Retina (tissue), 1 donor: ENCODE measurements around the gene LRRD1.
"Not testable (repeated sequence)": the region's sequence is repeated elsewhere in the genome, so short reads cannot be mapped to it uniquely, and the experiment has no call there.

Experiments
- DNase-seq: peaks from one replicate; pipeline ENCODE4 v3.0.0-alpha.2; 2016

The LRRD1 gene

DNA sequence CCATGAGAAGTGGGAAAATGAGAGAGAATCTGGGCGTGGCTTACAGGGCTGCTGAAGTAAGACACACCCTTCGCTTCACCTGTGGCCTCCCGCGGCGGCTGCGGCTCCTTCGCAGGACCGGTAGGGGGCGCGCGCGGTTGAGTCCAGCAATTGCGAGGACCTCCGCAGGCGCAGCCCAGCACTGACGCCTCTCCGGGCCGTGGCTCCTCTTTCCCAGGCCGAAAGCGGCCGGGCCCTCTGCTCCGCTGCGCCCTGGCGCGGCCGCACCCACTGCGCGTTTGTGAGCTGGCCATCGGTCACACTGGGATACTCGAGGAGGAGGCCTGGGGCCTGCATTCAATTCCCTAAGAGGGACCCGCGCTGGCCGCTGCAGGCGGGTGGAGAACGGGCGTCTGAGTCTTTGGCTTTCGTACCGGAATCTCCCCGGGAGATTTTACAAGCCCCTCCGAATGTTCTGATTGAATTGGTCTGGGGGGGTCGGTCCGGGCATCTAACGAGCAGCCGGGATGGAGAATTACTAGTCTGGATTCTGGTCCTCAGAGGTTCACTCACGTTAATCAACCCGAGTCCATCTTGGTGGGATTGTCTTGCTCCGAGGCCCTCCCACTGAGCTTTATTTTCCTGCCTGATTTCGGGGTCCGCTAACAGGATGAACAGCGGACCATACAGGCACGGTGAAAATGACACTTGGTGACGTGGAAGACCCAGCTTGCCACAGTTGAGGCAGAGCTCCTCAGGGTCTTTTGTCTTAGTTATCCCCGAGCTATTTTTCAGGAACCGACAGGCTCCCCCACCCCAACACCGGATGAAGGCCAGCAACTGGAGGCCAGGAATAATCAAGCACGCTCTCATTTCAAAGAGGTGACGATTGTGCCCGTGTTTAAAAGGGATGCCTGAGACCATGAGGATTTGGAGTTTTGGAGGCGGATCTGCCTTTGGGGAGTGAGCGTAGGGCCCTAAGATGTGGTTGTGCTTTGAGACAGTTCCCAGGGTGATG lies at the start of gene LRRD1:
Gene LRRD1, minus strand, starts transcription at position 215 of the 997 bp plus-strand sequence. CDS start 13,940 bp downstream, outside the sequence.
- peak; percentile 97 for DNase-seq

DNA sequence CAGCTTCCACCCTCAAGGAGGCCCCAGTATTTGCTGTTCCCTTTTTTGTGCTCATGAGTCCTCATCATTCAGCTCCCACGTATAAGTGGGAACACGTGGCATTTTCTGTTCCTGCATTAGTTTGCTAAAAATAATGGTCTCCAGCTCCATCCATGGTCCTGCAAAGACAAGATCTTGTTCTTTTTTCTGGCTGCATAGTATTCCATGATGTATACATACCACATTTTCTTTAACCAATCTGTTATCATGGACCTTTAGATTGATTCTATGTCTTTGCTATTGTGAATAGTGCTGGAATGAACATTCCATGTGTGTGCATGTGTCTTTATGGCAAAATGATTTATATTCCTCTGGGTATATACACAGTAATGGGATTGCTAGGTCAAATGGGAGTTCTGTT lies 49.8 kb upstream of the LRRD1 start:
- DNase-seq, result no peak

DNA sequence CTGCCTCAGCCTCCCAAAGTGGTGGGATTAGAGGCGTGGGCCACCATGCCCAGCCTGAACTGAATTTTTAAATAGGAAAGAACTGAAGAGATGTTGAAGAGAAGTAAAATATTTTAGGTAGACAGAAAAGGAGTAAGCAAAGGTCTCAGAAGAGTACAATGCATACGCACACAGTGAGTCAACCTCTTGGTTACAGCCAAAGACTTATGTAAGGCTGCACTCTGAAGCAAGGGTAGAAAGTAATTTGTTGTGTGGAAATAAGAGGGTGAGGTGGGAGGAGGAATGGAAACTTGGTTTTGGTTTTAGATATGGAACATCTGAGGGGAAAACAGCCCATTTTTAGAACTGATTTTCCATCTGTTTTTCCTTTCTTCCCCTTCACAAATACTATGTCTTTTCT lies 49.2 kb upstream of the LRRD1 start:
- DNase-seq, result no peak

DNA sequence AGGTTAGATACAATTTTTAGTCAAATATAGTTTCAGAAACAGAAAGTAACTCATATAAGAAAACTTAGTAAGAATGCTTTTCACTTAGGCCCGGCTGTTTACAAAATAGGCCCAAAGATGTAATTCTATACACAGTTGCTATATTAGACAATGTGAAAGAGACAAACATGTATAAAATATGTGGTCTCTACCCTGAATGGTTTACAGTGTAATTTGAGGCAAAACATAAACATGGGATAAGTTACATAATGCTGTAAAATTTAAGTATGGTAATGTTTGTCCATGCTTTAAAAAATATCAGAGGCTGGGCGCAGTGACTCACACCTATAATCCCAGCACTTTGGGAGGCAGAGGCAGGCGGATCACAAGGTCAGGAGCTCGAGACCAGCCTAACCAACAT lies 48.0 kb upstream of the LRRD1 start:
- no peak for DNase-seq

DNA sequence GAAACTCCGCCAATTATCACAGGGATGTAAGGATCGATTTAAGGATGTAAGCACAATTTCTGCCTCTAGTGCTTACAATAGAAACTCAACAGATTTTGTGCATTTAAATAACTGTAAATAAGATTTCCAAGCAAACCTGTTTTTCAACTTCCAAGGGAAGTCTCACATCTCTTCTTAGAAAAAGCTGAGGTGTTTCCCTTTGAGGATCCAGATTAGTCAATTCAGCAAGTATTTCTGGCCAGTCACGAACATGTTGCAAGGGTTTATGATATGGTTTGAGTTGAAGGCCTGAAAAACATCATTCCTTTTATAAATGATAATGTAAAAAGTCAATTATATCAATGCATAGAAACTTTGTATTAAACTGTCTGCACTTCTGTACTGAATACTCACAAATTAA lies 42.8 kb upstream of the LRRD1 start:
- DNase-seq, result no peak

DNA sequence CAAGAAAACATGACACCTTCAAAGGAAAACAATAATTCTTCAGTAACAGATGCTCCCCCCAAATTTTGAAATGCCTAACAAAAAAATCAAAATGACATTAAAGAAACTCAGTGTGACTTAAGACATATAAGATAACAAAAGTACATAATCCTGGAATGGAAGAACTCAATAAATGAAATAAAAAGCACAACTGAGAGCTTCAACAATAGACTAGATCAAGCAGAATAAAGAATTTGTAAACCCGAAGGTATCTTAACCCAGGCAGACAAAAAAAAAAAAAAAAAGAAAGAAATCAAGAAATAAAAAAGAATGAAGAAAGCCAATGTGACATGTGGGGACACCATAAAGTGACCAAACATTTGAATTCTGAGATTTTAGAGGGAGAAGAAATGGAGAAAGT lies 27.7 kb upstream of the LRRD1 start:
- no peak for DNase-seq

DNA sequence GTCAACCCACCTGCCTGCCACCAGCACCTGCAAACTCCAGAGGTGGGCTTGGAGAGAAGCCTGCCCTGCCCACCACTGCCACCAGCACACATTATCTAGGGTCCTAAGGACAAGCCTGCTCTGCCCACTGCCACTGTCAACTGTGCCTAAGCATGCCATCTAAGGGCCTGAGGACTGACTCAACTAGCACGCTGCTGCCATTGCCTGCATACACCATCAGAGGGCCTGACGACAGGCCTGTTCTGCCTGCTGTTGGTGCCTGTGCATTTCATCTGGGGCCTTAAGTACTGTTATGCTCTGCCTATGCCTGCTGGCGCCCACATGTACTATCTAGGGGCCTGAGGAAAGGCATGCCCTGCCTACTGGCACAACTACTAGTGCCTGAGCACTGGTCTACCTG lies 27.0 kb upstream of the LRRD1 start:
- no peak for DNase-seq

DNA sequence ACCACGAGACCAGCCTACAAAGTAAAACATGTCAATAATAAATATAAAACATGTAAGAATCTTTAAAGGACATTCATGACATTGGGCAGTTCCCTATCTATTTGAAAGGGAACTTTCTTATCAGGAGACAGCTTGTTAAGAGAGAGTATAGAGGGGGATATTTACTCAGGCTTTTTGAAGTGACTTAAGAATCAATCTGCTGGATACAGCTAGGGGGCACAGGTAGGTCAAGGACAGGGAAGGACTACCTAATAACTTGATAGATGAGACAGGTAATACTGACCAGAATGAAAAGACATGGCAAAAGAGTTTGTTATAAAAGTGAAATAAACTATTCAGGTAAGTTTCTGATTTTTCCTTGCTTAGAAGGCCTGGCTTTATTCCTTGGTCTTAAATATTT lies 21.8 kb upstream of the LRRD1 start:
- DNase-seq, result no peak

DNA sequence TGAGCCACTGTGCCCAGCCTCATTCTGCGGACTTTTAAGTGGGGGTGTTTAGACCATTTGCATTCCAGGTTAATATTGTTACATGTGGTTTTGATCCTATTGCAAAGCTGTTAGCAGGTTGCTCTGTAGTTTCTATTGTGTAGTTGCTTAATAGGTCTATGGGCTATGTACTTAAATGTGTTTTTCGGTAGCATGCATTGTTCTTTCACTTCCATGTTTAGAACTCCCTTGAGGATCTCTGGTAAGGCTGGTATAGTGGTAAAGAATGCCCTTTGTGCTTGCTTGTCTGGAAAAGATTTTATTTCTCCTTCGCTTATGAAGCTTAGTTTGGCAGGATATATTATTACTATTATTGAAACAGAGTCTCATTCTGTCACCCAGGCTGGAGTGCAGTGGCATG lies 13.4 kb upstream of the LRRD1 start:
- no peak for DNase-seq

DNA sequence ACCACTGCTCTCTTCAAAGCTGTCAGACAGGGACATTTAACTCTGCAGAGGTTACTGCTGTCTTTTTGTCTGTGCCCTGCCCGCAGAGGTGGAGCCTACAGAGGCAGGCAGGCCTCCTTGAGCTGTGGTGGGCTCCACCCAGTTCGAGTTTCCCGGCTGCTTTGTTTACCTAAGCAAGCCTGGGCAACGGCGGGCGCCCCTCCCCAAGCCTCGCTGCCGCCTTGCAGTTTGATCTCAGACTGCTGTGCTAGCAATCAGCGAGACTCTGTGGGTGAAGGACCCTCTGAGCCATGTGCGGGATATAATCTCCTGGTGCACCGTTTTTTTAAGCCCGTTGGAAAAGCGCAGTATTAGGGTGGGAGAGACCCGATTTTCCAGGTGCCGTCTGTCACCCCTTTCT lies 10.3 kb upstream of the LRRD1 start:
- not testable (repeated sequence) for DNase-seq

DNA sequence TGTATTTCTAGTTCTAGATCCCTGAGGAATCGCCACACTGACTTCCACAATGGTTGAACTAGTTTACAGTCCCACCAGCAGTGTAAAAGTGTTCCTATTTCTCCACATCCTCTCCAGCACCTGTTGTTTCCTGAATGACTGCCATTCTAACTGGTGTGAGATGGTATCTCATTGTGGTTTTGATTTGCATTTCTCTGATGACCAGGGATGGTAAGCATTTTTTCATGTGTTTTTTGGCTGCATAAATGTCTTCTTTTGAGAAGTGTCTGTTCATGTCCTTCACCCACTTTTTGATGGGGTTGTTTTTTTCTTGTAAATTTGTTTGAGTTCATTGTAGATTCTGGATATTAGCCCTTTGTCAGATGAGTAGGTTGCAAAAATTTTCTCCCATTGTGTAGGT lies 5.4 kb upstream of the LRRD1 start:
- DNase-seq, result not testable (repeated sequence)

DNA sequence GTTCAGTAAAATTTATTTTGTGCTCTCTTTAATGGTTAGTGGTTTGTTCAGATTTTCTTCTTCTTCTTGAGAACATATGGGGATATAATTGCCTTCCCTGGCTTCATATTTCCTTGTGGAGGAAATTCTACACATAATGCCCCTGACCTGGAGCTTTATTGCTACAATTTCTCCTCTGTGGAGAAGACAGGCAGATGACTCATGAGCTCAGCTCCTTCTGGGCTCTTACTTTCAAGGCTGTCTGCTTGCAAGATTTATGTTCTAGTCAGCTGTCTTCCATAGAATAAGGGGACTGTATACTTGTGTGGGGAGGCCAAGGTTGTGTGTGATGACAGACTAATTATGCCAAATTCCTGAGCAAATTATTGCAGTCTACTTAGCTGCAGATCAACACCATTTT lies 1.6 kb downstream of the LRRD1 start:
- no peak for DNase-seq

DNA sequence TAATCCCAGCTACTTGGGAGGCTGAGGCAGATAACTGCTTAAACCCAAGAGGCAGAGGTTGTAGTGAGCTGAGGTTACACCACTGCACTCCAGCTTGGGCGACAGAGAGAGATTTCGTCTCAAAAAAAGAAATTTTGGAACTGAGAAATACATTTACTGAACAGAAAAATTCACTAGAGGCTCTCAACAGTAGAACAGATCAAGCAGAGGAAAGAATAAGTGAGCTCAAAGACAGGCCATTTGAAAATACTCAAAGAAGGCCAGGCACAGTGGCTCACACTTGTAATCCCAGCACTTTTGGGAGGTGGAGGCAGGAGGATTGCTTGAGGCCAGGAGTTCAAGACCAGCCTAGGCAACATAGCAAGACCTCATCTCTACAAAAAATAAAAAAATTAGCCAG lies 9.4 kb downstream of the LRRD1 start:
- not testable (repeated sequence) for DNase-seq

DNA sequence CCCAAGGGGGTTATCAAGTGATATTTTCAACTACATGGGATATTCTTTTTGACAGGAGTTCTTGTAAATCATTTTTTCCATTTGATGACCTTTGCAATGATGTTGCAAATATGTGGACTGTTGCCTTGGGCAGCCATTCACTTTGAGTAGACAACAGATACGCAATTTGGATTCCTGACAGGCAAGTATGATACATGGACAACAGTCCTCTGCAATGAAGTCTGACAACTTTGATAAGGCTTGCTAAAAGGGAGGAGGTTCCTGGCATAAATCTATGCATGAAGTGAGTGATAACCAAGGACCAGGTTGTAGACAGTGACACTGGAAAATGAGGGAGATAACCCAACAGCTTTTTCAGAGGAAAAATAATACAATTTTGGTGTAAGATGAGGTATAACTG lies 17.7 kb downstream of the LRRD1 start:
- no peak for DNase-seq

DNA sequence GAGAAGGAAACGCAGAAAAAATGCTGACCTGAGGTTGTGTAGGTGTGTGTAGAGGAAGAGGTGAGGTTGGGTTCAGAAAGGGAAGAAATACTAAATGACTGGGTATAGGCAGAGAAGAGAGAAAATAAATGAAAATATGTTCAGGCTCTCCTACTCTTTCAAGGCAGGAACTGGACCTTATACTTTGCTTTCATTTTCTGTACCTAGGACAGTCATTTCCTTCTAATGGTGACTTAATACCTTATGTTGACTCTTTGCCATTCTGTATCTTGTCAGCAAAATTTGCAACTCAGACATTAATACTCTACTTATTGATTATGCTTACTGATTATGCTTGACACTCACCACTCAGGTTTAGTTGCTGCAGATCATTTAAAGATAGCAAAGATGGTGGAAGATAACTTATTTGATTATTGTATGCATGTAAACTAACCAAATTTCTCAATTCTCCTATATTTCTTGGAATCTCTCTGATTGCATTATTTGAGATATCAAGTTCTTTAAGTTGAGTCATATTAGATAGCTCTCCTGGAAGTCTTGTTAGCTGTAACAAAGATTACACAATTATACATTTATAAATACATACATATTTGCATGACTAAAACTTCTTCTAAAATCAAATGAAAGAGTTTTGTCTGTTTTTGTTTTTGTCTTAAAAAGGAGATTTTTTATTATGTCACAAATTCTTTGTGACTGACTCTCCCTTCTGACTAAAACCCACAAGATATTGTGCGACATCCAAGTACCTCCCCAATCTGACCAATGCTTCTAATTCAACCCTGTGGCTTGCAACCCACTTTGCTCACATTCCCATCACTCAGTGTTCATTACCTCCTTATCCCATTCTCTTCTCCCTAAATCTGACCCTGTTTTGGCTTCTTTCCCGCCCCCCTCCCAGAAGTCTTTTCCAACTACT lies 20.0 kb downstream of the LRRD1 start:
- no peak for DNase-seq

DNA sequence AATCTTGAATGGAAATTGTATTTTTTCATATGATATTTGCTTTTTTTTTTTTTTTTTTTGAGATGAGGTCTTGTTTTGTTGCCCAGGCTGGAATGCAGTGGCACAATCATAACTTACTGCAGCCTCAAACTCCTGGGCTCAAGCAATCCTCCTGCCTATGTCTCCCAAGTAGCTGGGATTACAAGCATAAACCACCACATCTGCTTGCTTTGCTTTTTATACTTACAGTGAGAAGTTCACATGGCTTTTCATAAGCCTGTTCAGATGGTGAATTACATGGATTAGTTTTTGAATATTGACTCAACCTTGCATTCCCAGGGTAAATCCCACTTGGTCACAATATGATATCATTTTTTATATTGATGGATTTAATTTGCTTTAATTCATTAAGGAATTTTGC lies 22.0 kb downstream of the LRRD1 start:
- no peak for DNase-seq

DNA sequence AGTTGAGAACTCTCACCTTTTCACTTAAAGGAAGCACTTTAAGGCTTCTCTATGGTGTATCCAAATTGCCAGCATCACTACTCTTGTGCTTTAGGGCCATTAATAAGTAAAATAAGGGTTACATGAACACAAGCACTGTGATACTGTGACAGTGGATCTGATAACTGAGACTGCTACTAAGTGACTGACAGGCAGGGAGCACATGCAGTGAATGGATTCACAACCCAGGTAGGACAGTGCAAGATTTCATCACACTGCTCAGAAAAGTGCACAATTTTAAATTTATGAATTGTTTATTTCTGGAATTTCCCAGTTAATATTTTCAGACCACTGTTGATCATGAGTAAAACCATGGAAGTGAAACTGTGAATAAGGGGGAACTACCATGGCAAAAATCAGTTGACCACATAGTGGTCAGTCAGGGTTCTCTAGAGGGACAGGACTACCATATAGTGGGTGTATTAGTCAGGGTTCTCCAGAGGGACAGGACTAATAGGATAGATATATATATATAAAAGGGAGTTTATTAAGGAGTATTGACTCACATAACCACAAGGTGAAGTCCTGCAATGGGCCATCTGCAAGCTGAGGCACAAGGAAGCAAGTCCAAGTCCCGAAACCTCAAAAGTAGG lies 23.7 kb downstream of the LRRD1 start:
- DNase-seq, result no peak

DNA sequence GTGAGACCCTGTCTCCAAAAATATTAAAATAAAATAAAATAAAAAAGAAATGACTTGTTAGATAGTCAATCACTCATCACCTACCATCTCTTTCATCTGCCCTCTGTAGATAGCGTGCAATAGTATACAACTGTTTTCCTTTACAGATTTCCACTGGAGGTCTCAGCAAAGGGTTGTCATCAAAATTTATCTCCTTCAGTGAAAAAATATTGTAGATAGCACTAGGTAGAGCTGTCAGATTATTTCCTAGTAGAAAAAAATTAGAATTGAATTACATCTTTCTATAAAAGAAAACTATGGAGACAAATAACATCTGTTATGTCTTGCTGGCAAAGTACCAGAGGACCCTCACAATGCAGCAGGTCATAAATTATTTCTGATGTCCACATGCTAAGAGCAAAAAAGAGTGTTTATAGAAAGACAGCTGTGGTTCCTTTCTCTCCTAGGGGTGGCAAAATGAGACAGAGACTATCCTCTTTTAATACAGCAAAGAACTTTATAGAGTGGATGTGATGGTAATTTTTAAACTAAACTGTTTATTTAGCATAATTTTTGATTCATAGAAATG lies 28.4 kb downstream of the LRRD1 start:
- DNase-seq, result peak; percentile 19

DNA sequence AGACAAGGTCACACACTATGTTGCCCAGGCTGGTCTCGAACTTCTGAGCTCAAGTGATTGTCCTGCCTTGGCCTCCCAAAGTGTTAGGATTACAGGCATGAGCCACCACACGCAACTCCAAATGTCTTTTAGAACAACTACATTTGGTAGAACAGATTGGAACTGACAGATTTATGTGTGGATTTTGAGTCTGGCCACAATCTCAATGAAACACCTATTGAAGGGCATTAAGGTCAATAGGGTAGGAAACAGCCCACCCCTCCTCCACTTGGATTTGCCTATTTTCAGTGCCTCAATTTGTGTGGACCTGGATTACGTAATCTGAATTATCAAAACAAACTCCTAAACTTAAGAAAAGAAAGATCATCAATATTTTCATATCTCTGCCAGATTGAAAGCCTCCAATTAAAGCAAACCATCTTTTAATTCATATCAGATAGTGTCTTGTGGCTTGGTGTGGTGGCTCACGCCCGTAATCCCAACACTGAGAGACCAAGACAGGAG lies 29.2 kb downstream of the LRRD1 start:
- DNase-seq, result no peak

DNA sequence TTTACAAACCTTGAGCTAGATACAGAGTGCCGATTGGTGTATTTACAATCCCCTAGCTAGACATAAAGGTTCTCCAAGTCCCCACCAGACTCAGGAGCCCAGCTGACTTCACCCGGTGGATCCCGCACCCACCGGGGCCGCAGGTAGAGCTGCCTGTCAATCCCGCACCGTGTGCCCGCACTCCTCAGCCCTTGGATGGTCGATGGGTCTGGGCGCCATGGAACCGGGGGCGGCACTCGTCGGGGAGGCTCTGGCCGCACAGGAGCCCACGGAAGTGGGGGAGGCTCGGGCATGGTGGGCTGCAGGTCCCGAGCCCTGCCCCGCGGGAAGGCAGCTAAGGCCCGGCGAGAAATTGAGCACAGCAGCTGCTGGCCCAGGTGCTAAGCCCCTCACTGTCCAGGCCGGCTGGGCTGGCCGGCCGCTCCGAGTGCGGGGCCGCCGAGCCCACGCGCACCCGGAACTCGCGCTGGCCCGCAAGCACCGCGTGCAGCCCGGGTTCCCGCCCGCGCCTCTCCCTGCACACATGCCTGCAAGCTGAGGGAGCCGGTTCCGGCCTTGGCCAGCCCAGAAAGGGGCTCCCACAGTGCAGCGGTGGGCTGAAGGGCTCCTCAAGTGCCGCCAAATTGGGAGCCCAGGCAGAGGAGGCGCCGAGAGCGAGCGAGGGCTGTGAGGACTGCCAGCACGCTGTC lies 35.6 kb downstream of the LRRD1 start:
- DNase-seq, result not testable (repeated sequence)

DNA sequence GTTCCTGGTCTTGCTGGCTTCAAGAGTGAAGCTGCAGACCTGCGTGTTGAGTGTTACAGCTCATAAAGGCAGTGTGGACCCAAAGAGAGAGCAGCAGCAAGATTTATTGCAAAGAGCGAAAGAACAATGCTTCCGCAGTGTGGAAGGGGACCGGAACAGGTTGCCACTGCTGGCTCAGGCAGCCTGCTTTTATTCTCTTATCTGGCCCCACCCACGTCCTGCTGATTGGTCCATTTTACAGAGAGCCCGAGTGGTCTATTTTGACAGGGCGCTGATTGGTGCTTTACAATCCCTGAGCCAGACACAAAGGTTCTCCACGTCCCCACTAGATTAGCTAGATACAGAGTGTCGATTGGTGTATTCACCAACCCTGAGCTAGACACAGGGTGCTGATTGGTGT lies 36.2 kb downstream of the LRRD1 start:
- not testable (repeated sequence) for DNase-seq

DNA sequence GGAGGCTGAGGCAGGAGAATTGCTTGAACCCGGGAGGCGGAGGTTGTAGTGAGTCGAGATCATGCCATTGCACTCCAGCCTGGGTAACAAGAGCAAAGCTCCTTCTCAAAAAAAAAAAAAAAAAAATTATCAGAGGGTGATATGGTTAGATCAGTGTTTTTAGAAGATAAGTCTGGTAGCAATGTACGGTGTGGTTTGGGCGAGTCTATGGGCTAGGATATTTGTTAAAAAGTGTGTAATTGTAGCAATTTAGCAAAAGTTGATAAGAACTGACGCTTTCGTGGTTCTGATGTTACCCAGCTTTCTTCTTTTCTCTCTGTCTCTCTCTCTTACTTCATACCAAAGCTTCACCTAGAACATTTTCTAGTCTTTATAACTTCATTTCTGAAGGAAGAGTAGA lies 37.8 kb downstream of the LRRD1 start:
- DNase-seq, result no peak
